NCI-H526 (cell line): ENCODE data around the gene TRRAP.

Source experiments
- DNase-seq, 2 experiments: peaks; one replicate each; lab custom pipeline; 2025; lab: John Stamatoyannopoulos, UW

The TRRAP gene

DNA sequence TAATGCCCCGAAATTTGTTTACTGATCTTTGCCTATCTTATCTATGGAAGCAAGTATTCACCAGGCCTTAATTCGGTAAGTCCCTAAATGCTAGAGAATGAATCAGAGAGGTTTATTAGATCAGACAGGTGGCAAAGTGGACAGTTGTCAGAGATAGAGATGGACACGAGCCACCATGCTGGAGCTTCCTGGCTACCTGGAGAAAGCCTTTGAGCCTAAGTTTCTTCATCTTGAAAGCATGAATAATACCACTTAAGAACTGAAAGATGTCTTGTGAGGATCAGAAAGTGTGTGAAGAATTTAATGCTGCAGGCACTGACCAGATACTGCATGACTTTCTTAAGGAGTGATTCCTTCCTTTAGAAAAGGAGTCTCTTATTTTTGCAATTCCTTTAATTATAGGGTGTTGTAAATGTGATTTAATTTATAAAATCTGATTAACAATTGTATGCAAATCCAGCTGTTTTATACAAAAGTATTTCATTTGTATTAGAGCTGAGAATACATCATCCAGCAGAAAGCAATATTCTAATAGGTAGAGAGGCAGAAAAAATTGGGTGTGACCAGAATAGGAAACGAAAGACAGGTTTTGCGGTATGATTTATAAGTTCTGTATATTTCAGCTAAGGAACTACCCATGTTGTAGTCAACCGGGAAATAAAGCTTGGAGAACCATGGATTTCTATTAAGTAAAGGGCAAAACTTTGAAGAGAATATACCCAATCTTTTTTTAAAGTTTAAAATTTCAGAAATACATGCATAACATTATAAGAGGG lies 182.9 kb downstream of the TRRAP start:
- no peak for DNase-seq
